GM19438 (cell line): Measurements from ENCODE around the gene RSBN1L.
"Not testable (repeated sequence)": the region's sequence is repeated elsewhere in the genome, so short reads cannot be mapped to it uniquely, and the experiment has no call there.

Source experiments
- ATAC-seq: cut with Tn5 transposase; IDR thresholded peaks from one replicate; pipeline ENCODE4 v1.9.1; 2021; ENCODE audit warnings: low read depth; ENCODE audit not compliant: unreplicated experiment

RSBN1L gene

DNA sequence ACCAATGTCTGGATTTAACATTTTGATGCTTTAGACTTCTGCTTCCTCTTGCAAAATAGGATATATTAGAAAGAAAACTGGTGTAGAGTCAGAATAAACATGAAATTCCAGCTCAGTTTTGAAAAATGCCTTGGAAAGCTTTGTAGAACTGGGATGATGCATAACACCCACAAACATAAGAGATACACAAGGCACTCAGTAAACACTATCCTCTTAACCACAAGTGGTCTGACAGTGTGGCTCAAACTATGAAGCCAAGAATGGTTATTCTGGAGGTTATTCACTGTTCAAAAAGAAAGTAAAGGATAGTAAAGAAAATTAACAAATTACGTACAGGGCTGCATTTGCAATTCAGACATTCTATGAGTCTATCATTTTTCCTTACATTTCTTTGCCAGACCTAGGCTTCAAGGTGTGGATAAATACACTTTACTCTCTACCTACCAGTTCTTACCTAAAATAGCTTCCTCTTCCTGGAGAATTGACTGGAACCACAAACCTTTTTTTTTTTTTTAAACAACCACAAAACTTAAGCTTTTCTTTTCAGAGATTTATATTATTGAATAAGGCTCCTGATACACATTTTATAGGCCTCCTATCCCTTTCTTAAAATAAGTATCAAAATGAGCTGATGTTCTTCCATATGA, 9.0 kb upstream of the RSBN1L start:
- no peak for ATAC-seq

GRCh38 chr7:77687747-77688144, 8.5 kb upstream of the RSBN1L start:
- no peak for ATAC-seq

GRCh38 chr7:77690289-77690688, 6.0 kb upstream of the RSBN1L start:
- ATAC-seq = no peak

DNA sequence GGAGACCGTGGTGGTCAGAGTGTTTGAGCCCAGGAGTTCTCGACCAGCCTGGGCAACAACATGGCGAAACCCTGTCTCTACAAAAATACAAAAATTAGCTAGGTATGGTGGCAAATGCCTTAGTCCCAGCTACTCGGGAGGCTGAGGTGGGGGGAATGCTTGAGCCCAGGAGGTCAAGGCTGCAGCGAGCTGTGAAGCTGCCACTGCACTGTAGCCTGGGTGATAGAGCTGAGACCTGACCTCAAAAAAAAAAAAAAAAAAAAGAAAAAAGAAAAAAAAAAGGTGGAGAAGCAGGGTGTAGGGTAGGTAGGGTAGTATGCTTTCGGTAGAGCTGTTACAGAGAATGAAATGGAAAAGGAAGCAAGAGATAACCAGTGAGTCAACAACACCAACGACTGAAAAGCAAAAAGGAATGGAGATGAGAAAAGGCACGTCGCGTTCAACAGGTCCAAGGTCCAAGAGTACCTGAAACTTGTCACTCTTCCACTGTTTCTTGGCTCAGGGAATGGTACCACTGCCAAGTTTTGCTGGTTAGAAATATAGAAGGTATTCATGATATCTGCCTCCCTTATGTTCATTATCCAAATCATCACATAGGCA, 4.3 kb upstream of the RSBN1L start:
- ATAC-seq = no peak

DNA sequence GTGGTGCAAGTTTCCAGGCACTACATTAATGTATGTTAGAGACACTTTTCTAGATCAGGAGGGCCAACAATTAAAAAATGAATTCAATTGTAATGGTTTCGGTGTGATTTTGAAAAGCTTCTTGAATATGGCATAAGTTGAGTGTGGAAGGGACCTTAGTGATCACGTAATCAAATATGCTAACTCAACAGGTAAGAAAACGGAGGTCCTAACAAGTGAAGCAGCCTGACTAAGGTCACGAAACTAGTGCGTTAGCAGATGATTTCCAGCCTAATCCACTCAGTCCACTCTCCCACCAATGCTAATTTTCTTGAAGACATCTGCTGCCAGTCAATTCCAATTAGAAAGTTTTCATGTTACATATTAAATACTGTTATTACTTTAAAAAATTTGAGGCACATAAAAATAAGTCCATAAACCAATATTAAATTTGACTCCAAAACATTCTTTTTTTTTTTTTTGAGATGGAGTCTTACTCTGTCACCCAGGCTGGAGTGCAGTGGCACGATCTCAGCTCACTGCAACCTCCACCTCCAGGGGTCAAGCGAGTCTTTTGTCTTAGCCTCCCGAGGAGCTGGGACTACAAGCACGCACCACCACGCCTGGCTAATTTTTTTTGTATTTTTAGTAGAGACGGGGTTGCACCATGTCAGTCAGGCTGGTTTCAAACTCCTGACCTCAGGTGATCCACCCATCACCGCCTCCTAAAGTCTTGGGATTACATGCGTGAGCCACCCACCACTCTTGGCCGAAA, 2.3 kb upstream of the RSBN1L start:
- ATAC-seq = no peak

DNA sequence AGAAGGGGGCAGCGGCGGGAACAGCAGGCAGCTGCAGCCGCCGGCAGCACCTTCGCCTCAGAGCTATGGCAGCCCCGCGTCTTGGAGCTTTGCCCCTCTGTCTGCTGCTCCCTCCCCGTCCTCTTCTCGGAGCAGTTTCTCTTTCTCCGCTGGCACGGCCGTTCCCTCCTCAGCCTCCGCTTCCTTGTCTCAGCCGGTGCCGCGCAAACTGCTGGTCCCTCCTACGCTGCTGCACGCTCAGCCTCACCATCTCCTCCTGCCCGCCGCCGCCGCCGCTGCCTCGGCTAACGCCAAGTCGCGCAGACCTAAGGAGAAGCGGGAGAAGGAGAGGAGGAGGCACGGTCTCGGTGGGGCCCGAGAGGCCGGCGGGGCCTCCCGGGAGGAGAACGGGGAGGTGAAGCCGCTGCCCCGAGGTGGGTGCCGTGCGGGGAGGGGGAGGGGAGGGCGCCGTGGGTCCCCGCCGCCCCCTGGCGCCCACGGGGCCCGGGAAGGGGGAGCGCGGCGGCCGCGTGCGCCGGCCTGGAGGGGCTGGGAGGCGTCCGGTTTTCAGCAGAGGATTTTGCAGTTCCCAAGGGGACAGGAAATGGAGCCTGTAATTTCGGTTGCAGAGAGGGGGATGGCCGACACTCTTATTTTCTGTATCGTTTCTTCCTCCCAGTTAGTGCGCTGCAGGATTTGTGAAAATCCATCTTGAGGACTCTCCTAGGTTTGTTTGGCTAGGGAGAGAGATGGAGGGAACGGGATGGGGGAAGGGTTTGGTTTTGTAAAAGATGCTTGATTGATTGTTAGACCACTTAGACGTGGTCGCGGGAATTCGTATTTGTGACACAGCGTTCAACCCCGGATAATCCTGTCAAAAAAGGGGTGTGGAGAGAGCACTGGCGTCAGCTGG, 630 bp downstream of the RSBN1L start:
- peak; percentile 37 for ATAC-seq

DNA sequence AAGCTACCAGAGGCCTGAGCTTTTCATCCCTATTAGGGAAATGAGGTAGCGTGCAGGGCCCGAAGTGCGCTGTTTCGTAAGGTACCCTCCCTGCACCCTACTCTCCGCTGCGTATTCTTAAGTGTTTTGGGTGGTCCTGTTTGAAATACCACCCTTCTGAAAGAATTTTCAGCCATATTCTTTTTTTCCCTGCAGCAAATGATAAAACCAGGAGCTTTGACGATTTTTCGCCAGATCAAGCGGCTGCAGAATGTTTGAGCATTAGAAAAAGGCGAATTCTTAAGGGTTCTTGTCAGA, 1.2 kb downstream of the RSBN1L start:
- ATAC-seq = no peak

GRCh38 chr7:77698042-77698625, 1.9 kb downstream of the RSBN1L start:
- no peak for ATAC-seq

DNA sequence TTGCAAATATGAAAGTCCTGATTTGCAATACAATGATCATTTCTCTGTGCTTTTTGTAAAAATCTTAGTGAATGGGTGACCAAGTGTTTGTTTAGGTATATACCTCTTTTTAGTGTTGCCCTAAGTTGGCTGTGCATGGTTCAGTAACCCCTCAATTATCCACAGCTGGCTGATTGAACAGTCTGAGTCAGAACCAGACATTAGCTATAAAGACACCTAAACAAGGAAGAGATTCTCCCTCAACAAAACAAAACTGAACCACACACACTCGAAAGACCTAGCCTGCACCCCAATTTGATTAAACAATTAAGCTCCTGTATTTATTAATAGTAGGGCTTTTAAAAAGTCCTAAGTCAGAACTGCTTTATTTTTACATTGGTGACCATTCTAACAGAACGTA, 2.8 kb downstream of the RSBN1L start:
- ATAC-seq = peak; percentile 24

DNA sequence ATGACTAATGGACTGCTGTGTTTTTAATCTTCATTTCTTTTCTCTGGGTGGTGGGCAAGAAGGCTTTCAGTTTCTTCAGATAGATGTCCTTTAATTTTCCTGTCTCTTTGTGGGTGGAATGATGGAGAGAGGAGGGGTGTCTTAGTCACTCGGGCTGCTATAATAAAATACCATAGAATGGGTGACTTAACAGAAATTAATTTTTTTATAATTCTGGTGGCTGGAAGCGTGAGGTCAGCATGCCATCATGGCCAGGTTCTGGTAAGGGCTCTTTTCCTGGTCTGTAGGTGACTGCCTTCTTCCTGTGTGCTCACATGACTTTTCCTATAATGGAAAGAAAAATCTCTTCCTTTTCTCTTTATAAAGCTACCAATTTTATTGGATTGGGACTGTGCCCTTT, 6.3 kb downstream of the RSBN1L start:
- no peak for ATAC-seq

- ATAC-seq = no peak
These were observed 6.8 kb downstream of the RSBN1L start for GRCh38 chr7:77702968-77703472.

DNA sequence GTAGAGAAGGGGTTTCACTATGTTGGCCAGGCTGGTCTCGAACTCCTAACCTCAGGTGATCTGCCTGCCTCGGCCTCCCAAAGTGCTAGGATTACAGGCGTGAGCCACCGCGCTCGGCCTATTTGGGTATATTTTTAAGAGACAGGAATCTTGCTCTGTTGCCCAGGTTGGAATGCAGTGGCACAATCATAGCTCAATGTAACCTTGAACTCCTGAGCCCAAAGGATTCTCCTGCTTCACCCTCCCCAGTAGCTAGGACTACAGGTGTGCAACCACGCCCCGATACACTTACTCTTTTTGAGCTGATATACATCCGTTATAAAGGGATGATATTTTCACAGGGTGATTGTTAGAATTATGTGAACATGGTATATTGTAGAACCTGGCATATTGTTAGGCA, 7.4 kb downstream of the RSBN1L start:
- not testable (repeated sequence) for ATAC-seq

- no peak for ATAC-seq
These were observed 11.3 kb downstream of the RSBN1L start for GRCh38 chr7:77707504-77707992.

GRCh38 chr7:77710067-77710466, 13.8 kb downstream of the RSBN1L start:
- no peak for ATAC-seq

DNA sequence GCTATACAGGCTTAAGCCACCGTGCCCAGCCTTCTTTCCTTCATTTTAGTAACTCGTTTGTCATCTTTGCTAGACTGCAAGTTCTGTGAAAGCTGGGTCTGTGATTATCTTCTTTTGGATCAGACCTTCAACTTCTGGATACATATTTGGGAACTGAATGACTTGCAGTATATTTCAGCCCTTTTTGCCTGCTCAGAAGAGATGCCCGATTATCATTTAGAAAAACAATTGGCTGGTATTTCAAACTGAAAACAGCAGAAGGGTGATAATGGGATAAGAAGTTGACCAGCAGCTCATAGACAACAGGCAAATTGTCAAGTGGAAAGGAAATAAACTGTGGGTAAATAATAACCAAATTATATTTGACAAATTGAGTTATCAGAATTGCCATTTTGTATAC, 14.6 kb downstream of the RSBN1L start:
- ATAC-seq = no peak

DNA sequence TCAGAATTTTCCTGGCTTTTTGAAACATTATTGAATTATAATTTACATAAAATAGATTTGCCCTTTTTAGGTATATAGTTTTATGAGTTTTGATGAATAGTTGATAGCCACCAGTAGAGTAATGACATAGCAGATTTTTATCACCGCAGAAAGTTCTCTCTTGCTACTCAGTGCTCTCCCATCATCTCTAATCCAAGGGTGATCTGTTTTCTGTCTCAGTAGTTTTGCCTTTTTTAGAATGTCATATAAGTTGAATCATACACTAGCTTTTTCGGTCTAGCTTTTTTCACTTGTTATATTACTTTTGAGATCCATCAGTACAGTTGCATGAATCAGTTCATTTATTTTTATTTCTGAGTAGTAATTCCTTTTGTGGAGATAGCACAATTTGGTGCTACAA, 17.9 kb downstream of the RSBN1L start:
- no peak for ATAC-seq

DNA sequence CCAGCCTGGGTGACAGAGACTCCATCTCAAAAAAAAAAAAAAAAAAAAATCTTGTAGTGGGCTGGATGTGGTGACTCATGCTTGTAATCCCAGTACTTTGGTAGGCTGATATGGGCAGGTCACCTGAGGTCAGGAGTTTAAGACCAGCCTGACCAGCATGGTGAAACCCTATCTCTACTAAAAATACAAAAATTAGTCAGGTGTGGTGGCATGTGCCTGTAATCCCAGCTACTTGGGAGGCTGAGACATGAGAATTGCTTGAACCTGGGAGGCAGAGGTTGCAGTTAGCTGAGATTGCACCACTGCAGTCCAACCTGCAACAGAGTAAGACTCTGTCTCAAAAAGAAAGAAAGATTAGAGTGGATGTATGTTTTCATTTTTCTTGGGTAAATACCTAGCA, 18.7 kb downstream of the RSBN1L start:
- not testable (repeated sequence) for ATAC-seq

DNA sequence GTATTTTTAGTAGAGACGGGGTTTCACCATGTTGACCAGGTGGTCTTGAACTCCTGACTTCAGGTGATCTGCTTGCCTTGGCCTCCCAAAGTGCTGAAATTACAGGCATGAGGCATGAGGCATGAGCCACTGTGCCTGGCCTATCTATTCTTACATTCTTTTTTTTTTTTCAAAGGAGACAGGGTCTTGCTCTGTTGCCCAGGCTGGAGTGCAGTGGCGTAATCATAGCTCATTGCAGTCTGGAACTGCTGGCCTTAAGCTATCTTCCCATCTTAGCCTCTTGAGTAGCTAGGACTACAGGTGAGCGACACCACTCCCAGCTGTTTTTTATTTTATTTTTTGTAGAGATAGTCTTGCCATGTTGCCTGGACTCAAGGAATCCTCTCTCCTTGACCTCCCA, 20.5 kb downstream of the RSBN1L start:
- no peak for ATAC-seq

- not testable (repeated sequence) for ATAC-seq
These were observed 21.3 kb downstream of the RSBN1L start for GRCh38 chr7:77717566-77717965.

- ATAC-seq = no peak
These were observed 31.3 kb downstream of the RSBN1L start for GRCh38 chr7:77727527-77727926.
